Measurements from ENCODE around the gene SMIM15. TPM values are rescaled to one million over a fixed set of nuclear protein-coding genes. Genes with fewer than 3 reads are reported as not detected.

The SMIM15 gene
- total RNA-seq, 2 experiments from 2014 or later: 48.5 to 50.9 TPM

DNA sequence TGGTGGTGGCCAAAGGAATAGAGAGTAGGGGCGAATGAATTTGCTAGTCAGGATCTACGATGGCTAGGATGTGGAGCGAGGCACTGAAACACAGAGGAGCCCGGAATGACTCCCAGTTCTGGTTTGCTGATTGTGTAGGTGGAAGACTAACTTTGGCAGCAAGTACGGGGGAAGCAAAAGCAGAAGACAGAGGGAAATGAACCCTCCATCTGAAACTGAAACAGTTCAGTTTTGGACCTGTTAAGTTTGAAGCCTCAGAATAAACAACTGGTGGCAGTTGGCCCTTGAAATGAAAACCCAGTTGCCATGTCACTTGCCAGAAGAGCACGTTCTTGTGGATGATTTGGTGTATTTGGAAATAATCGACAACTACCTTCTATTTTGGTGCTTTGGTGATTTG is 15.4 kb upstream of the SMIM15 start:
- H3K4me3 Mint-ChIP-seq: no peak overlapping the region
- H3K4me1 Mint-ChIP-seq: peaks cover 2% of the 10 kb centered on the region
- no peak overlapping the region for H3K27ac Mint-ChIP-seq
- POLR2A ChIA-PET: no interaction called here
- CTCF ChIA-PET: no interaction called here
- peaks cover 1% of the 10 kb centered on the region for H3K27me3 Mint-ChIP-seq
- no peak for DNase-seq
- no peaks in the 10 kb centered on the region for H3K9me3 Mint-ChIP-seq
- no peaks in the 10 kb centered on the region for H3K36me3 Mint-ChIP-seq (ENCODE audit: low read depth)

DNA sequence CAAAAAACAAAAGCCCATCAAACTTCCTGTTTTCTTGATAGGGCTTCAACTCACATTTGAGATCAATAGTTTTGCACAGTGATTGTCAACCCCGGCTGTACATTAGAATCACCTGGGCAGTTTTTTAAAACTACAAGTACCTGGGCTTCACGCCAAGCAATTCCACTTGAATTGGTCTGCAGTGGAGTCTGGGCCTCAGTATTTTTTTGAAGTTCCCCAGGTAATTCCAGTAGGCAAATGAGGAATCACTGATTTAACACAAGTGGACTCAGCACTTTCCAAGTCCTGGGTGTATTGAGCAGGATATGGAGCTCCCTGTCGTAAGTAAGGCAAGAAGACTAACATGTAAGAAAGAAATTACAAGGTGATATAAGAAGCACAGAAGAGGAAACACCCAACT is 14.8 kb upstream of the SMIM15 start:
- no peak overlapping the region for H3K27ac Mint-ChIP-seq
- peaks cover 1% of the 10 kb centered on the region for H3K27me3 Mint-ChIP-seq
- H3K9me3 Mint-ChIP-seq: no peaks in the 10 kb centered on the region
- ChIA-PET CTCF (no interaction called here), POLR2A (no interaction called here)
- H3K4me1 Mint-ChIP-seq: peaks cover 2% of the 10 kb centered on the region
- no peak overlapping the region for H3K4me3 Mint-ChIP-seq
- no peak for DNase-seq
- no peaks in the 10 kb centered on the region for H3K36me3 Mint-ChIP-seq (ENCODE audit: low read depth)

DNA sequence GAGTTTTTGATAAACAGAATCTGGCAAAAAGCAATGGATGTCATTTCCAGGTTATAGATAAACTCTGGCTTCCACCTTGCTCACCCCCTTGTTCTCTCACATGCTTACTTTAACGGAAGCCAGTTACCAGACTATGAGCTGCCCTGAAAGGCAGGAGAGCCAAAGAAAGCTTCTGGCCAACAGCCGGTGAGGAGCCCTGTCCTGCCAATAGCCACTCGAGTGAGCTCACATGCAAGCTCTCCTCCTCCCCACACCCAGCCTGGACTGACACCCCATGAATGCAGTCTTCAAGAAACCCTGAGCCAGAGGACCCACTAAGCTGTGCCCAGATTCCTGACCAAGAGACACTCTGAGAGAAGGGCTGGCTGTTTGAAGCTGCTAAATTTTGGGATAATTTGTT is 14.4 kb upstream of the SMIM15 start:
- H3K27ac Mint-ChIP-seq: no peak overlapping the region
- peaks cover 1% of the 10 kb centered on the region for H3K27me3 Mint-ChIP-seq

DNA sequence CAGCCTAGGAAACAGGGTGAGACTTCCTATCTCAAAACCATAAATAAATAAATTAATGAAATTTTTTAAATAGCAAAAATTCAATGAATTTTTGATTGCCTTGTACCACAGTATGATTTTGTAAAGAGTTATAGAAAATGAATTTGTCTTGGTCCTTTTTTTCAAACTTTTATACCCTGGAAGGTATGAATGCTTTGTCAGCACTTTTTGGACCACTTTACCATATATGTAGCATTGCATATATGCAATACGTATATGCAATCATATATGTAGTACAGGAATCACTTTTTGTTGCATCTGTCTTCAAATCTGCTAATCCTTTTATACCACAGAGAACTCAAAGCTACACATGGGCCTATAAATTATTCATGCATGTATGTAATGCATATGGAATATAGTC is 9.2 kb upstream of the SMIM15 start:
- CTCF ChIA-PET: no interaction called here
- Mint-ChIP-seq H3K4me1 (no peaks in the 10 kb centered on the region), H3K27ac (no peak overlapping the region), H3K4me3 (no peak overlapping the region), H3K9me3 (no peaks in the 10 kb centered on the region), H3K27me3 (no peaks in the 10 kb centered on the region), H3K36me3 (ENCODE audit: low read depth) (no peaks in the 10 kb centered on the region)
- POLR2A ChIA-PET: no interaction called here
- DNase-seq: no peak

More for the DNA sequence above, 14.4 kb upstream of the SMIM15 start:
- no peaks in the 10 kb centered on the region for H3K9me3 Mint-ChIP-seq
- no peak for DNase-seq
- H3K4me3 Mint-ChIP-seq: no peak overlapping the region
- H3K36me3 Mint-ChIP-seq (ENCODE audit: low read depth): no peaks in the 10 kb centered on the region
- H3K4me1 Mint-ChIP-seq: peaks cover 2% of the 10 kb centered on the region
- ChIA-PET POLR2A (no interaction called here), CTCF (no interaction called here)

DNA sequence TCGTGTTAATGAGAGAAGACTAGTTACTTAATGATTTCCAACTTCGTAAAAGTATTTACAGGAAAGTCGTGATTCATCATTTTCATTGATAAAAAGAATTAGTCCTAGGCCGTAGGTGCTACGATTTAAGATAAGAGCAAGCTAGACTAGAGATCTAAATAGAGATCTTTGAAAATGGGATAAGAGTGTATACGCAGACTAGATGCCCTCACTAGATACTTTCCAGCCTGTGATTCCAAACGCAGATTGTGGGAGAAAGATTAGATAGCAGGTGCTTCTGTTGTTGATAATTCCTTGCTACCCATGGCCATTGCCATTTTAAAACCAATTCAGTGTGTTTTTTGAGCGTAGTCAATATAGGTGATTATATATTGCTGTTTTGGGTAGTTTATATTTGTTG is 6.7 kb upstream of the SMIM15 start:
- H3K4me3 Mint-ChIP-seq: no peak overlapping the region
- H3K9me3 Mint-ChIP-seq: no peaks in the 10 kb centered on the region
- no peaks in the 10 kb centered on the region for H3K36me3 Mint-ChIP-seq (ENCODE audit: low read depth)
- H3K4me1 Mint-ChIP-seq: no peaks in the 10 kb centered on the region
- H3K27ac Mint-ChIP-seq: no peak overlapping the region
- ChIA-PET CTCF (no interaction called here), POLR2A (no interaction called here)
- DNase-seq: no peak
- no peaks in the 10 kb centered on the region for H3K27me3 Mint-ChIP-seq

DNA sequence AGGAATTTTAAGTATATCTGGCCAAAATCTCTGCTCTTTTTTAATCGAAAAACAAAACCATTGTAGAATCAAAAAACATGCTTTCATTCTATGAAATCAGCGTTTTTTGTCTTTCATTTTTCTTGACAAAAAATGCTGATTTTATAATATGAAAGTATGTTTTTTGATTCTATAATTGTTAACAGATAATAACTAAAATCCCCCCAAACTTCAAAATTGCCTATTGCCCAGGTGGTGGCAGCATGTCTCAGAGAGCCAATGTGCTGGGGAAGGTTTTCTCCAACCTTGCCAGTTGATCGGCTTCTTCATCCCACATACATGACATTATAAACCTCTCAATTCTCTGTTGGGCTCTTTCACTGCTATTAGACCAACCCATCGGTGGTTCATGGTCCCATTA is 5.1 kb upstream of the SMIM15 start:
- Mint-ChIP-seq H3K4me1 (peaks cover 12% of the 10 kb centered on the region), H3K36me3 (ENCODE audit: low read depth) (peaks cover 2% of the 10 kb centered on the region), H3K9me3 (no peaks in the 10 kb centered on the region), H3K27ac (no peak overlapping the region), H3K27me3 (no peaks in the 10 kb centered on the region), H3K4me3 (no peak overlapping the region)
- POLR2A ChIA-PET: no interaction called here
- CTCF ChIA-PET: no interaction called here
- no peak for DNase-seq

DNA sequence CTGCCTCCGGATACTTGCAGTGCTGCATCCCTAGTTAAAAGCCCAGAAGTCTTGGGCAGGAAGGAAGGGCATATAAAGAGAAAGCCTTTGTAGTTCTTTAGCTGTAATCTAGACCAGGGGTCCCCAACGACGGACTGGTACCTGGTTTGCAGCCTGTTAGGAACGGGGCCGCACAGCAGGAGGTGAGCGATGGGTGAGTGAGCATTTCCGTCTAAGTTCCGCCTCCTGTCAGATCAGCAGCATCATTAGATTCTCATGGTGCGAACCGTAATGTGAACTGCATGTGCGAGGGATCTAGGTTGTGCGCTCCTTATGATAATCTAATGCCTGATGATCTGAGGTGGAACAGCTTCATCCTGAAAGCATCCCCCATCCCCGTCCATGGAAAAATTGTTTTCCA is 1.6 kb upstream of the SMIM15 start:
- ChIA-PET POLR2A (interaction anchor here (3.5 kb wide), 1 partner anchor 168 kb away, joined by 17 read pairs; the partner anchor contains the start of gene ZSWIM6), CTCF (interaction anchor here (0.6 to 1.7 kb wide), 3 partner anchors 168 to 208 kb away, joined by 3 to 4 read pairs (median 3); no protein-coding TSS in a partner anchor)
- H3K27ac Mint-ChIP-seq: no peak overlapping the region
- no peak overlapping the region for H3K4me3 Mint-ChIP-seq
- H3K9me3 Mint-ChIP-seq: no peaks in the 10 kb centered on the region
- no peaks in the 10 kb centered on the region for H3K27me3 Mint-ChIP-seq
- peaks cover 31% of the 10 kb centered on the region for H3K36me3 Mint-ChIP-seq (ENCODE audit: low read depth)
- H3K4me1 Mint-ChIP-seq: peaks cover 34% of the 10 kb centered on the region
- no peak for DNase-seq

DNA sequence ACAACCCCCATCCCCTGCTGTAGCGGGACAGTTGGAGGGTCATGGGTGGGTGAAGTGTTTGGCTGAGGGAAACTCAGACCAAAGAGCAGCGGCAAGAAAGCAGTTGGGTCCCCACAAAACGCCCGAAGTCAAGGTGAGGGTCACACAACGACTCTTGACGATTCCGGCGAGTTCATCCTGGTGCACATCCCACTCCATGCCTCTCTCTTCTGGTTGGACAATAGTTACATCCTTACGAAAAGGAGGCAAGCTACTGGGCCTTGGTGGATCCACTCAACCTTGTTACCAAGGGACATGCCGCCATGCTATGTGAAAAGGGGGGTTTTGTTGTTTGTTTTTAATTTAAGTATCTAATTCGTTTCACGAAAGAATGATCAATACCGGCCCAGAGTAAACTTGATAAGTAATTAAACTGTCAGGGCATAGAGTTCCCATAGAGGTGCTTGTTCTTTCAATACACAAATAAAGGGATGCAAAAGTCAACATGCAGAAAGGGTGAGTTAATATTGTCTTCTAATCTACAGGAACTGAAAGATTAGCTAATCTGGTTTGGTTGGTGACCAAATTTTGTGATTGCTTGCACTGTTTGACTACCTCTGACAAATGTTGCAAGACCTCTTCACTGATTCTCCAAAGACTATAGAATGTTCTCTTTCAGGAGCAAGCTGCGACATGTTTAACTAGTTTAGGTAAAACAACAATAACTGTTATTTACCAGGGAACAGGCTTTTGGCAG is 732 bp upstream of the SMIM15 start:
- Mint-ChIP-seq H3K27me3 (no peaks in the 10 kb centered on the region), H3K36me3 (ENCODE audit: low read depth) (peaks cover 38% of the 10 kb centered on the region), H3K4me3 (peak overlapping the region; percentile 93), H3K4me1 (peaks cover 39% of the 10 kb centered on the region), H3K9me3 (no peaks in the 10 kb centered on the region), H3K27ac (peak overlapping the region; percentile 89)
- POLR2A ChIA-PET: interaction anchor here (0.6 to 3.5 kb wide), 3 partner anchors 12 to 332 kb away, joined by 3 to 17 read pairs (median 3); partner anchors contain the start of gene ZSWIM6
- CTCF ChIA-PET: interaction anchor here (0.5 to 1.7 kb wide), 3 partner anchors 168 to 201 kb away, joined by 3 read pairs; no protein-coding TSS in a partner anchor
- DNase-seq: no peak

DNA sequence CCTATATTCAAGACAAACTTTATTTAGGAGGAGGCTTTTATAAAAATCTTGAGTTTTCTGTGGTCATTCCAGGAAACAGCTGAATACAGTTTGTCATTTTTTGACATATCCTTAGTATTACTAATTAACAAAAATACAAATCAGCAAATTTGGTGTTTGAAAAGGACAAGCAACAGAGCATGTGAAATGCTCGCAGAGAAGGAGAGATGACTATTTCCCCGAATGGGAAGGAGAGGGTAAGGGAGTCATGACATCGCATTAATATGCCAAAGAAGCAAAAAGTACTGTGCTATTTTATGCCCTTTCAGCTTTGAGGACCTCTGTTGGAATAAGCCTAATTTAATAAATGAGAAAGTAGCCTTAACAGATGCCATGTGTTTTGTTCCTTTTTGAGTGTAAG is 1.8 kb downstream of the SMIM15 start:
- no peak overlapping the region for H3K27ac Mint-ChIP-seq
- peaks cover 41% of the 10 kb centered on the region for H3K4me1 Mint-ChIP-seq
- peak overlapping the region; percentile 49 for H3K4me3 Mint-ChIP-seq
- POLR2A ChIA-PET: no interaction called here
- H3K36me3 Mint-ChIP-seq (ENCODE audit: low read depth): peaks cover 52% of the 10 kb centered on the region
- CTCF ChIA-PET: no interaction called here
- H3K27me3 Mint-ChIP-seq: no peaks in the 10 kb centered on the region
- no peak for DNase-seq
- H3K9me3 Mint-ChIP-seq: no peaks in the 10 kb centered on the region

DNA sequence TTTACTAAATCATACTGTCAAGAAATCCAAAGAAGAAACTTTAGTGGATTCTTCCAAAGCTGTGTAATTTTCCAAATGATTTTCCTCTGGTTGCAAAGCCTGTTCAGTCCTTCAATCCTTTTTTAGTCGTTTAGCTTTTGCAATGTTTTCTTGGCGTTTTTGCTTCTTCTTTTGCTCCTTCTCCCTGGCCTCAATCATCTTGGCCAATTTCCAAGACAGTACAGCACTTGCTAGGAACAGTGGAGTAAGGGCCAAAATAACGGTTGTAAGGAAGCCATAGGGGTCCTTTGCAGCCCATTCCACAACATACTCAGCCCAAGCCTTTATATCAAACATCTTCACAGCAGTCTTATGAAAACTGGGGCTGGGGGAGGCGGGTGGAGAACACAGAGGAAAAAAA is 2.4 kb downstream of the SMIM15 start:
- Mint-ChIP-seq H3K36me3 (ENCODE audit: low read depth) (peaks cover 58% of the 10 kb centered on the region), H3K4me1 (peaks cover 41% of the 10 kb centered on the region), H3K4me3 (no peak overlapping the region), H3K9me3 (no peaks in the 10 kb centered on the region), H3K27ac (no peak overlapping the region), H3K27me3 (no peaks in the 10 kb centered on the region)
- CTCF ChIA-PET: no interaction called here
- DNase-seq: no peak
- POLR2A ChIA-PET: no interaction called here

DNA sequence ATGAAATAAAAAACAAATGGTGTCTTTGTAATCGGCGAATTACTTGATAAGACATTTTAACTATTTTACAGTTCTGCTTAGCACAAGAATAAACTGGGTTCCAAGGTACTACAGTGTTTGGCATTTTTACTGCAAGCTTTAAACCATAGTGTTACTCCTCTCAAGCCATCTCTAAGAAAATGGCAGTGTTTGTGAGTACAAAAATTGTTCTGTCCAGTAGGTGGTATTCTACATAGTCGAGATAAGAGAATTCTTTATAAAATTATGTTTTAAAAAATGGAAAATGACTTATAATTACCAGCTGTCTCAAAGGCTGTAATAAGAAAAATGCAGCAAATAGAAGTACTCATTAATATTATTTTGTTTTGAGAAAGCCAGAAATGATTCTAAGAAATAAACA is 3.2 kb downstream of the SMIM15 start:
- CTCF ChIA-PET: no interaction called here
- DNase-seq: no peak
- Mint-ChIP-seq H3K4me1 (peaks cover 41% of the 10 kb centered on the region), H3K36me3 (ENCODE audit: low read depth) (peaks cover 64% of the 10 kb centered on the region), H3K27me3 (no peaks in the 10 kb centered on the region), H3K9me3 (no peaks in the 10 kb centered on the region), H3K4me3 (no peak overlapping the region), H3K27ac (no peak overlapping the region)
- POLR2A ChIA-PET: no interaction called here

DNA sequence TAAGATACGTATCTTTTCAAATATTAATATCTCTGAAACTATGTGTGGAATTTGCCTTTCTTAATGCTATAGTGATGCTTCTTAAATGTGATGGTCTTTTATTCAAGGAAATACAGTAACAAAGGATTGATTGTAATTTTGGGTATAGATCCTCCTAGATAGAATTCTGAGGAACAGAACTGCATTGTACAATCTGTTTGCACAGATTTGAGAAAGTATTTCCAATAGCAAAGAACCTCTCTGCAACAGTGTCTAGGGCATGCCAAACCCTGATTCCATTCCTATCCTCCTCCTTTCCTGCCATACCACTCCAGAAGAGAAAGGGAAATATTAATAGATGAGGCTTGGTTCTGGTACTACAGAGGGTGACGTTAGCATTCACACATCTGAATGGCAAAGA is 10.4 kb downstream of the SMIM15 start:
- H3K27ac Mint-ChIP-seq: no peak overlapping the region
- no peak for DNase-seq
- POLR2A ChIA-PET: no interaction called here

DNA sequence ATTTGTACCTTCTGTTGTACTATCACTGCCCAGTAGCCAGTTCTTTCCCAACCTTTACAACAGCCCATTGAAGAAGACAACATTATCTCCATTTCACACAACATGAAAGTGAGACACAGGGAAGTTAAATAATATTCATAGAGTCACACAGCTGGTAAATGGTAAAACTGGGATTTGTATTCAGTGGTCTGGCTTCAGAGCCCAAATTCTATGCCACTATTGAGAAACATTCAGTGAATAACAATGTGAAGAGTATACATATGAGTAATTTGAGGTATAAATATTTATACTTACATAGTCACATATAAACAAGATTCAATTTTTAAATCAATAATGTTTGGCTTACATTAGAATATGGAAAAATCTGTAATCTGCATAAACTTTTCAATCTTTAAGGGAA is 13.8 kb downstream of the SMIM15 start:
- H3K27ac Mint-ChIP-seq: no peak overlapping the region
- H3K4me1 Mint-ChIP-seq: no peaks in the 10 kb centered on the region
- DNase-seq: no peak
- no peaks in the 10 kb centered on the region for H3K9me3 Mint-ChIP-seq
- H3K27me3 Mint-ChIP-seq: no peaks in the 10 kb centered on the region
- H3K4me3 Mint-ChIP-seq: no peak overlapping the region
- ChIA-PET POLR2A (no interaction called here), CTCF (no interaction called here)
- peaks cover 8% of the 10 kb centered on the region for H3K36me3 Mint-ChIP-seq (ENCODE audit: low read depth)

More for the DNA sequence above, 10.4 kb downstream of the SMIM15 start:
- Mint-ChIP-seq H3K9me3 (no peaks in the 10 kb centered on the region), H3K27me3 (no peaks in the 10 kb centered on the region), H3K4me3 (no peak overlapping the region), H3K4me1 (no peaks in the 10 kb centered on the region), H3K36me3 (ENCODE audit: low read depth) (peaks cover 31% of the 10 kb centered on the region)
- CTCF ChIA-PET: no interaction called here

DNA sequence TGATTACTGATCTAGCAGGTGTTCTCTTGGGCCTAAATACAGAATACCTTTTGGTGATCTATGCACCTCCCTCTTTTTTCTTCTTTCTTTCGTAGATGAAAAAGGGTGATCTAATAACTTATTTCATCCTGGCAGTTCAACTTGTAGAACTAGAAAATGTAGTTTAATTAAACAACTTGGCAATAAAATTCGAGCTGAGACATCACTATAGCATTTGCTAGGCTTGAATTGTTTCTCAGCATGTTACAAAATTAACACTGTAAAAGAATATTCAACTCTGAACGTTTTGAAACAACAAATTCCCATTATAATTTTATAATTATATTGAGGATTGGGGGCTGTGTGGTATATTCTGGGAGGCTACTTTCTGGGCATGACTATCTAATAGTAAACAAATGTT is 19.5 kb downstream of the SMIM15 start:
- Mint-ChIP-seq H3K4me3 (no peak overlapping the region), H3K36me3 (ENCODE audit: low read depth) (no peaks in the 10 kb centered on the region), H3K9me3 (no peaks in the 10 kb centered on the region), H3K4me1 (no peaks in the 10 kb centered on the region), H3K27me3 (no peaks in the 10 kb centered on the region), H3K27ac (no peak overlapping the region)
- ChIA-PET POLR2A (no interaction called here), CTCF (no interaction called here)
- DNase-seq: no peak
